Hepatocyte (in vitro differentiated cells): Measurements from ENCODE around the gene ZER1. TPM values are rescaled to one million over a fixed set of nuclear protein-coding genes. Genes with fewer than 3 reads are reported as not detected.

ENCODE experiments used
- DNase-seq: peaks from one replicate; pipeline ENCODE4 v3.0.0-alpha.2; 2016; ENCODE audit warnings: low spot score
- H2AFZ ChIP-seq: fragments of 200-600 bp; sonication (generic); 2 replicates; pipeline ENCODE4 v1.6.0; 2016; ENCODE audit warnings: antibody characterized with exemption, mild to moderate bottlenecking
- H3K27ac ChIP-seq: fragments of 200-600 bp; sonication (generic); 2 replicates; pipeline ENCODE4 v1.5.1; 2016; ENCODE audit warnings: mild to moderate bottlenecking
- H3K27me3 ChIP-seq: fragments of 200-600 bp; sonication (generic); 2 replicates; pipeline ENCODE4 v1.6.1; 2016
- H3K36me3 ChIP-seq: fragments of 200-600 bp; sonication (generic); replicated peaks from 2 replicates; pipeline ENCODE4 v1.5.1; 2016; ENCODE audit warnings: low read depth; ENCODE audit not compliant: insufficient read depth
- H3K4me1 ChIP-seq: fragments of 200-600 bp; sonication (generic); 2 replicates; pipeline ENCODE4 v1.5.1; 2016; ENCODE audit warnings: mild to moderate bottlenecking, moderate library complexity; ENCODE audit not compliant: insufficient read depth
- H3K4me2 ChIP-seq: fragments of 200-600 bp; sonication (generic); 2 replicates; pipeline ENCODE4 v1.6.0; 2016
- H3K4me3 ChIP-seq: fragments of 200-600 bp; sonication (generic); 2 replicates; pipeline ENCODE4 v1.5.1; 2016; ENCODE audit warnings: mild to moderate bottlenecking
- H3K79me2 ChIP-seq: fragments of 200-600 bp; sonication (generic); 2 replicates; pipeline ENCODE4 v1.6.0; 2017; ENCODE audit warnings: mild to moderate bottlenecking
- H3K9me2 ChIP-seq: fragments of 200-600 bp; sonication (generic); replicated peaks from 2 replicates; pipeline ENCODE4 v1.6.0; 2017; ENCODE audit warnings: mild to moderate bottlenecking; ENCODE audit not compliant: insufficient read depth
- H3K9me3 ChIP-seq: fragments of 200-600 bp; sonication (generic); 2 replicates; pipeline ENCODE4 v1.5.1; 2016; ENCODE audit warnings: low read depth, mild to moderate bottlenecking
- H4K20me1 ChIP-seq: fragments of 200-600 bp; sonication (generic); 2 replicates; pipeline ENCODE4 v1.6.0; 2016; ENCODE audit warnings: mild to moderate bottlenecking; ENCODE audit not compliant: insufficient read depth, poor library complexity, severe bottlenecking
- EZH2 ChIP-seq: fragments of 200-600 bp; sonication (generic); IDR thresholded peaks from 2 replicates; pipeline ENCODE4 v1.6.1; 2016; ENCODE audit warnings: antibody characterized with exemption, mild to moderate bottlenecking, borderline replicate concordance
- EZH2phosphoT487 ChIP-seq: fragments of 200-600 bp; sonication (generic); IDR thresholded peaks from one replicate; pipeline ENCODE4 v1.6.1; 2018; ENCODE audit warnings: antibody characterized with exemption, mild to moderate bottlenecking, low read depth, moderate library complexity; ENCODE audit not compliant: unreplicated experiment, severe bottlenecking
- WGBS: methylation state at CpG from one replicate; pipeline ENCODE4 v1.1.6; 2016; ENCODE audit warnings: low lambda C conversion rate; ENCODE audit errors: missing lambda C conversion rate; 5-methylcytosine and 5-hydroxymethylcytosine counted together
- polyA plus RNA-seq: library from polyadenylated mRNA; unstranded; fragments of >200 nt; fragmentation: Nextera tagmentation; extraction: Ambion mirVana; gene quantifications from 2 replicates; pipeline ENCODE4 v1.2.1, GENCODE V29; 2016
- total RNA-seq: library from RNA; depleted of rRNA; stranded (reverse); fragments of >200 nt; gene quantifications from 2 replicates; pipeline ENCODE4 v1.2.3, GENCODE V29; 2014
- TF ChIP-seq, protein P1 (sequence below): fragments of 200-600 bp; sonication (generic); IDR thresholded peaks from 2 replicates; pipeline ENCODE4 v1.5.1; 2016; ENCODE audit warnings: antibody characterized with exemption, mild to moderate bottlenecking; ENCODE audit not compliant: poor library complexity

The ZER1 gene
- total and polyA plus RNA-seq, 2 experiments from 2014 or later, result 24.4 to 38.9 TPM

DNA sequence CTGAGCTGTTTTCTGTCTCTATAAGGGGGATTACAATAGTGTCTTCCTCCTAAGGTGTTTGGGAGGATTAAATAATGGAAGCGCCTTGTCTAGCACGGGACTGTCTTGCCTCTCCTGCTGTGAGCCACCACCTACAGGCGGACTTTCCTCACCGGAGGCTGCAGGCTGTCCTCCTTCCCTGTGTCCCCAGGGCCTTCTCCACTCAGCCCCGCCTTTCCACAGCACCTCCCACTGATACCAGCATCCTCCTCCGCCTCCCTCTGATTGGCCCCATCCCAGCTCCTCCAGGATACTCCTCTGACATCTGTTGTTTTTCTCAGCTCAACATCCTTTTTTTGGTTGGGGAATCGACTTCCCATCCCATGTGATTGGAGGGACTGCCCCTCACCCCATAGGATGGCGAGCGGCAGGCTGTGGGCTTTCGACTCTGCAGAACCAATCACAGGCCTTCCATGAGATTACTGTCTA is 46.9 kb downstream of the ZER1 start:
- Histone ChIP-seq H3K27me3 (no peaks in the 10 kb centered on the region), H4K20me1 (no peaks in the 10 kb centered on the region), H3K9me3 (no peaks in the 10 kb centered on the region), H3K36me3 (no peaks in the 10 kb centered on the region), H3K27ac (no peak overlapping the region), H3K79me2 (no peaks in the 10 kb centered on the region), H3K4me3 (peak overlapping the region; percentile 31), H3K9me2 (no peaks in the 10 kb centered on the region), H3K4me2 (peak overlapping the region; percentile 79), H3K4me1 (peaks cover 7% of the 10 kb centered on the region), H2AFZ (peak overlapping the region; percentile 17)
- peak; percentile 71 for DNase-seq
- TF ChIP-seq, protein P1, sequence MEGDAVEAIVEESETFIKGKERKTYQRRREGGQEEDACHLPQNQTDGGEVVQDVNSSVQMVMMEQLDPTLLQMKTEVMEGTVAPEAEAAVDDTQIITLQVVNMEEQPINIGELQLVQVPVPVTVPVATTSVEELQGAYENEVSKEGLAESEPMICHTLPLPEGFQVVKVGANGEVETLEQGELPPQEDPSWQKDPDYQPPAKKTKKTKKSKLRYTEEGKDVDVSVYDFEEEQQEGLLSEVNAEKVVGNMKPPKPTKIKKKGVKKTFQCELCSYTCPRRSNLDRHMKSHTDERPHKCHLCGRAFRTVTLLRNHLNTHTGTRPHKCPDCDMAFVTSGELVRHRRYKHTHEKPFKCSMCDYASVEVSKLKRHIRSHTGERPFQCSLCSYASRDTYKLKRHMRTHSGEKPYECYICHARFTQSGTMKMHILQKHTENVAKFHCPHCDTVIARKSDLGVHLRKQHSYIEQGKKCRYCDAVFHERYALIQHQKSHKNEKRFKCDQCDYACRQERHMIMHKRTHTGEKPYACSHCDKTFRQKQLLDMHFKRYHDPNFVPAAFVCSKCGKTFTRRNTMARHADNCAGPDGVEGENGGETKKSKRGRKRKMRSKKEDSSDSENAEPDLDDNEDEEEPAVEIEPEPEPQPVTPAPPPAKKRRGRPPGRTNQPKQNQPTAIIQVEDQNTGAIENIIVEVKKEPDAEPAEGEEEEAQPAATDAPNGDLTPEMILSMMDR, result no peak
- no peak for TF ChIP-seq EZH2
- TF ChIP-seq EZH2phosphoT487, result no peak
- 37% methylated on average over 10 of the region's 10 CpGs for WGBS

DNA sequence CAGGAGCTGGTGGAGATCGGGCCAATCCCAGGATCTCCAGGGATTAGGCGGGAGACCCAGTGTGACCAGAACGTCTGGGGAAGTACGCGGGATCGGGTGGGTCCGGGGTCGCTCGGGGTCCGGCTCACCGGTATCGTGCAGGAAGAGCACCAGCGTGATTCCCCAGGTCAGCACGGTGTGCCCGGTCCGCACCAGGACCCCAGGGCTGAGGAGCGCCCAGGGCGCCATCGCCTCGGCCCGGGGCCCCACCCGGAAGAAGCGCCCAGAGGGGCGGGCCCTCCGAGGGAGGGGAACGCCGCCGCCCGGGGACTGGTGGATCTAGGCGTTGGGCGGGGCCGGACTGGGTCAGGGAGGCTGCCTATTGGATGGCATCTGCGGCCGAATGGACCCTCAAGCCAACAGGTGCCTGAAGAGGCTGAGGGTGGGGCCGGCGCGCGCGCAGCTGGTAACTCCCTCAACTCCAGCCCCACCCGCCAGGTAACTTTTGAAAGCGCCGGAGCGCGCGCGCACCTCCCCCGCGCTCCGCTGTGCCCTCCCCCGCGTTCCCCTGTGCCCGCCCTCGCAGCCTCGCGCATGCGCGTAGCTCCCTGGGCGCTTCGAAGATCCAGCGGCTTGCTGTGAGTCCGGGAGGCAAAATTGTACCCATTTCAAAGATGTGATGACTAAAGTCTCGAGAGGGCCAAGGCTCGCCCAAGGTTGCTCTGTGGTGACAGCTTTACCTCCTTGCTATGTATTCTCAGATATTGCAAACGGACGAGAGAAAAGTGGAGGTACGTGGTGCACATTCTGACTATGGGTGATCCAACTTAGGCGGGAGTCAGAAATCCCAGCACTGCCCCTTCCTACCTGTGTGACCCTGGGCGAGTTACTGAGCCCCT is 47.6 kb downstream of the ZER1 start, which contains the start of gene ZDHHC12:
Gene ZDHHC12 (minus strand): TSS at position 262 of the 878 bp plus-strand sequence. CDS start 34 bp downstream, at position 228.
- Histone ChIP-seq H2AFZ (peak within 1 kb of the TSS; percentile 85), H3K27me3 (no peaks in the 10 kb centered on the region), H3K9me3 (no peaks in the 10 kb centered on the region), H3K27ac (no peak within 1 kb of the TSS), H3K4me1 (peaks cover 7% of the 10 kb centered on the region), H3K4me2 (peak within 1 kb of the TSS; percentile 79), H3K79me2 (no peaks in the 10 kb centered on the region), H4K20me1 (no peaks in the 10 kb centered on the region), H3K4me3 (peak within 1 kb of the TSS; percentile 31), H3K9me2 (no peaks in the 10 kb centered on the region), H3K36me3 (no peaks in the 10 kb centered on the region)
- WGBS, result 8% methylated on average over 26 of the region's 68 CpGs
- peak; percentile 98 for DNase-seq
- no peak for TF ChIP-seq EZH2
- TF ChIP-seq, protein P1, result no peak
- TF ChIP-seq EZH2phosphoT487, result no peak

DNA sequence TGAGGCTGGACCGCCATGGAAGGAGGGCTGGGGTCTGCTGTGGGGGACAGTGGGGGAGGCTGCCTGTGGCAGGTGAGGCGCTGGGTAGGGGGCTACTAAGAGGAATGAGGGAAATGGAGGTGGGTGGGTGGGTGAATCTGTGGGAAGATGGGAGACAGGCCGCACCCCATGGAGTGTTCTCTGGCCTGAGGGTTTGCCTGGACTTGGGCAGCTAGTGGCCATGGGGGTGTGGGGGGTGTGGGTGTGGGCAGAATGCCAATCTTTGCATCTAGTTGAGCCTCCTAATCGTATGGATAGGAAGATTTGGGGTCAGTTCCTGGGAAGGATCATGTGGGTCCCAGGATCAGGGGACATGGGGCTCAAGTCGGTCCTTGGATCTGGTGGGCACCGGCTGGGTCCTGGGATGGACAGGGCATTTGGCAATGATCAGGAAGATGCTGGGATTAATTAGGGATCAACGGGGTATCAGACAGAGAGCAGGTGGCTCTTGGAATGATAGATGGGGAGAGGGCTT is 48.3 kb downstream of the ZER1 start:
- WGBS, result 36% methylated on average over 5 of the region's 7 CpGs
- H2AFZ ChIP-seq, result peak overlapping the region; percentile 85

More for the DNA sequence above, 48.3 kb downstream of the ZER1 start:
- Histone ChIP-seq H3K9me2 (no peaks in the 10 kb centered on the region), H3K9me3 (no peaks in the 10 kb centered on the region), H3K27ac (no peak overlapping the region), H3K4me1 (peaks cover 7% of the 10 kb centered on the region), H3K27me3 (no peaks in the 10 kb centered on the region), H3K4me3 (peak overlapping the region; percentile 31), H3K36me3 (no peaks in the 10 kb centered on the region), H3K4me2 (peak overlapping the region; percentile 79), H3K79me2 (no peaks in the 10 kb centered on the region), H4K20me1 (no peaks in the 10 kb centered on the region)
- no peak for DNase-seq
- TF ChIP-seq EZH2phosphoT487, result no peak
- TF ChIP-seq, protein P1, result no peak
- no peak for TF ChIP-seq EZH2
